GM19043 (cell line): ENCODE data around the gene NDUFA11.
"Not testable (repeated sequence)": the region's sequence is repeated elsewhere in the genome, so short reads cannot be mapped to it uniquely, and the experiment has no call there.

ENCODE experiments used
- ATAC-seq: cut with Tn5 transposase; IDR thresholded peaks from one replicate; pipeline ENCODE4 v1.9.1; 2021; ENCODE audit warnings: low read depth; ENCODE audit not compliant: unreplicated experiment

NDUFA11 gene

DNA sequence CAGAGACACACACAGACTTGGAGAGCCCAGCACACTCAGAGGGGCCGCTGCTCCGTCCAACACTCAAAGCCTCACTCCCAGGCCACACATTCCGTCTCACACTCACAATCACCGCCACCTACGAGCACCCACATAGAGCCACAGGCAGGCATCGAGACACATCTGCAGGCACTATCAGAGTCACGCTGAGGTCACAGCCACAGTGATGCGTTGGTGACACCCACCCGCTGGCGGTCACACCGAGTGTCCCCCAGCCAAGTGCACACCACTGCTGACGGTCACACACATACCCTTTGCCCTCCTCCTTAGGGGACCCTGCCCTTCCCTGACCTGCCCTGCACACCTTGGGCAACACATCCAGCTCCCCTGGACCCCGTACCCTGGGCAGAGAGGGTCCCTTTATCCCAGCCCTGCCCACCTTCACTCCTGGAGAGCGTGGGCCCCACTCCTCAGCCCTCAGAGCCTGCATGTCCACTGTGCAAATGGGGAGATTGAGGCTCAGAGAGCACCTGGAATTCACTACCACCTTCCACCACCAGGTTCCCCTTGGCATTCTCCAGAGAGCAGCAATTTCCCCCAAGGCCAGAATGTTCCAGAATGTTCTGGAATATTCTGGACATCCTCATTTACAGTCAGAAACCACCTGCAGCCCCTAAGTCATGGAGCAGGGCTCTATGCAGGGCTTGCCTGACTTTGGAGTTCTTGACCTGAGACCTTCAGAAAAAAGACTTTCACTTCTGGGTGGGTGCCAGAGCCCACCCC is 38.7 kb downstream of the NDUFA11 start:
- no peak for ATAC-seq

DNA sequence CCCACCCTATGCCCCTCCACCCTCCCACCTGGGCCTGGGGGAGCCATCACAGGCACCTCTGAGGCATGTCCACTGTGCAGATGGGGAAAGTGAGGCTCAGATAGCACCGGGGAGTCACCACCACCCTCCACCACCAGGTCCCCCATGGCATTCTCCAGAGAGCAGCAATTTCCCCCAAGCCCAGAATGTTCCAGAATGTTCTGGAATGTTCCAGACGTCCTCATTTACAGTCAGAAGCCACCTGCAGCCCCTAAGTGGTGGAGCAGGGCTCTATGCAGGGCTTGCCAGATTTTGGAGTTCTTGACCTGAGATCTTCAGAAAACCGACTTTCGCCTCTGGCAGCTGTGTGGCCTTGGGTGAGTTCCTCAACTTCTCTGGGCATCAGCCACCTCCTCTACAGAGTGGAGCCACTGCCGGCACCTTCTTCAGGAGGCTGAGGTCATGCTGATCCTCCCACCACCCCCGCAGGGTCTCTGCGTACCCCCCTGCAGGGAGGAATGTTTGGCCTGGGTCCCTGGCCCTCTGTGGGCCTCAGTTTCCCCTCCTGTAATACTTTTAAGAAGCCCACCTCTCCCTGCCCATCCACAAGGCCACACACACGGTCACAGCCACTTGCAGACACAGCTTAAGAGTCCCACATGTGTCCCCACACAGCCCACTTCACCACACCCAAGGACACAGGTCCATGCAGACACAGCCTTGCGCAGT is 39.4 kb downstream of the NDUFA11 start:
- no peak for ATAC-seq

DNA sequence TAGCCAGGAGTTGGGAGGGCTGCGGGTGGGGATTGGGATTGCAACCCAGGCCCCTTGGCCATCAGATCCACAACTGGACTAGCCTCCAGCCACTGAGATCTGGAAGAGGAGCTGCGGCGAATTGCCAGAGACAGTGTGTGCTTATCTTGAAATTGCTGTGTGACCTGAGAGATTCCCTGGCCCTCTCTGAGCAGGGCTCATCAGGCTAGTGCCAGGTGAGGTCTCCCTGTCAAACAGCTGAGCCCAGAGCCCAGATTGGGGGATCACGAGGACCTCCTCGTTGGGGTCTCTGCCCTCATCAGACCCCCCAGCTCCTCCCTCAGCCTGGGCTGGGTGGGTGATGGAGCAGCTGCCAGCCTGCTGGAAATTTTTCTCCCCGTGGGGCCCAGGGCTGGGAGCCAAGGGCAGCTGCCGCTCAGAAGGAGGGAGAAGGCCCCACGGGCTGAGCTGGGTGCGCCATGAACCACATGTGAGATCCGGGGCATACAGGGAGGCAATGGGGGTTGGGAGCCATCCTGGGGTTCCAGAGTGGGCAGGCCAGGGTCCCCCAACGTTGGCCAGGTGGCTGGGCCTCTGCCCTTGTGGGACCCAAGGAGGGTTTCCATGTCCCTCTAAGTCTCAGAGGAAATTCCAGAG is 40.4 kb downstream of the NDUFA11 start:
- no peak for ATAC-seq

DNA sequence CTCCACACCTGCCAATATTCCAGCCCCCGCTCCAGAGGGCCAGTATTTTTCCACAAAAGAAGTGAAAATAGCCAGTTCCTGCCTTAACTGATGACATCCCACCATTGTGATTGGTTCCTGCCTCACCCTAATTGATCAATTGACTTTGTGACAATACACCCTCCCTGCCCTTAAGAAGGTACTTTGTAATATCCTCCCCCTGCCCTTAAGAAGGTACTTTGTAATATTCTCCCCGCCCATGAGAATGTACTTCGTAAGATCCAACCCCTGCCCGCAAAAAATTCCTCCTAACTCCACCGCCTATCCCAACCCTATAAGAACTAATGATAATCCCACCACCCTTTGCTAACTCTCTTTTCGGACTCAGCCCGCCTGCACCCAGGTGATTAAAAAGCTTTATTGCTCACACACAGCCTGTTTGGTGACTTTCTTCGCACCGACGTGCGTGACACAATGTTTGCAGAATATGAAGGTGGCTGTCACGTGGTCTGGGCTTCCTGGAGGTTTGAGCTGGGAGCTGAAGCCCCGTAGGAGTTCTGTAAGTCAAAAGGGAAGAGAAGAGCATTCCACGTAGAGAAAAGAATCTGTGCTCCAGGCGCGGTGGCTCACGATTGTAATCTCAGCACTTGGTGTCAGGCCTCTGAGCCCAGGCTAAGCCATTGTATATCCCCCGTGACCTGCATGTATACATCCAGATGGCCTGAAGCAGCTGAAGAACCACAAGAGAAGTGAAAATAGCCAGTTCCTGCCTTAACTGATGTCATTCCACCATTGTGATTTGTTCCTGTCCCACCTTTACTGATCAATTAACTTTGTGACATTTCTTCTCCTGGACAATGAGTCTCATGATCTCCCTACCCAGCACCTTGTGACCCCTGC is 46.1 kb downstream of the NDUFA11 start:
- no peak for ATAC-seq

DNA sequence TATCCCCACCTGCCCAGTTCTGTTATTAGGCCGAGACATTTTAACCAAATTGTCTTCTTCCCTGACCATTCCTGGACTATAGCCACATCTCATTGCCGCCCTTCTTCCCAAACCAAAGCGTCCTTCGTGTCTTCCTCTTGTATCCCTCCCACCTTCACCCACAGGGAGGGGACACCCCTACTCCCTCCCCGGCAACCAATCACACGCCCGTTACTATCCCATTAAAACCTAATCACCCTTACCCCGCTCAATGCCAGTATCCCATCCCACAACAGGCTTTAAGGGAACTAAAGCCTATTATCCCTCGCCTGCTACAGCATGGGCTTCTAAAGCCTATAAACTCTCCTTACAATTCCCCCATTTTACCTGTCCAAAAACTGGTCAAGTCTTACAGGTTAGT is 48.4 kb downstream of the NDUFA11 start:
- ATAC-seq: not testable (repeated sequence)

DNA sequence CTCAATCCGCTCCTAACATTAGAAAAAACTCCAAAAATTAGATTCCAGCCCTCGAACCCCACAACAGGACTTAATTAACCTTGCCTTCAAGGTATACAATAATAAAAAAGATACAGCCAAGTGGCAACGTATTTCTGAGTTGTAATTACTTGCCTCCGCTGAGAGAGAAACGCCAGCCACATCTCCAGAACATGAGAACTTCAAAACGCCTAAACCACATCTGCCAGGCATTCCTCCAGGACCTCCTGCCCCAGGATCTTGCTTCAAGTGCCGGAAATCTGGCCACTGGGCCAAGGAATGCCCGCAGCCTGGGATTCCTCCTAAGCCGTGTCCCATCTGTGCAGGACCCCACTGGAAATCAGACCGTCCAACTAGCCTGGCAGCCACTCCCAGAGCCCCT is 49.5 kb downstream of the NDUFA11 start:
- ATAC-seq: not testable (repeated sequence)

DNA sequence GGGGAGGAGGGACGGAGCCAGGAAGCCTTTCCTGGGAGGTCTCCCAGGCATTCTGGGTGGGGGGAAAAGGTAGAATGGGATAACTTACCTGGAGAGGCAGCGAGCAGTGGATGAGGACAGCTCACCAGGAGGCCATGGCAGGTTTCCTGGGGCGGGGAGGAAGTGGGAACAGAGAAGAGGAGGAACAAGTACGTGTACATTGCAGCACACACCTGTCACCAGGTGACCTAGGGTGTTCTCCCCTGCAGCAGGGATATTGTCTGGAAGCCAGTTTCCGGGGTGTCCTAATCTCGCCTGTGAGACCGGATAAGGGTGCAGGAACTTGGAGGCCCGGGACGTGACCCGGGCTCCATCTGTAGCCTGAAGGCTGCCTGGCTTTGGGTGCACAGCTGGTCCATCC is 52.3 kb downstream of the NDUFA11 start, which contains the start of gene FUT3:
Gene FUT3, minus strand, starts transcription at position 148 of the 400 bp plus-strand sequence.
- ATAC-seq: no peak

DNA sequence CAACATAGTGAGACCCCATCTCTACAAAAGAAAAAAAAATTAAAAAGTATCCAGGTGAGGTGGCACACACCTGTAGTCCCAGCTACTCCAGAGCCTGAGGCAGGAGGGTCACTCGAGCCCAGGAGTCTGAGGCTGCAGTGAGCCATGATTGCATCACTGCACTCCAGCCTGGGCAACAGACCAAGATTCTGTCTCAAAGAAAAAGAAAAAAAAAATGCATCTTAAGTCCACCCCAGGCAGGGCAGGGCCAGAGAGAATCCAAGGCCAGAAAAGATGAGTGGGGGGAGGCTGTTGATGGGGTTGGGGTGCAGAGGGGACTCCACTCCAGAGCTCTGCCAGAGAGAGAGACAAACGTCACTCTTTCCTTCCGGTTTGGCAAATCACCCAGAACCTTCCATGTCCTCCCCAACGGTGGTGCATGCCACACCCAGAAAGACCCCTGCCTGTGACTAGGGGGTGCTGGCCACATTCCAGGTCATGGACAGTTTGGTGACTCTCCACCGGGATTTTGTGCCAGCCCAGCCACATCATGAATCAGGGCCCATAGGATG is 52.8 kb downstream of the NDUFA11 start:
- no peak for ATAC-seq

DNA sequence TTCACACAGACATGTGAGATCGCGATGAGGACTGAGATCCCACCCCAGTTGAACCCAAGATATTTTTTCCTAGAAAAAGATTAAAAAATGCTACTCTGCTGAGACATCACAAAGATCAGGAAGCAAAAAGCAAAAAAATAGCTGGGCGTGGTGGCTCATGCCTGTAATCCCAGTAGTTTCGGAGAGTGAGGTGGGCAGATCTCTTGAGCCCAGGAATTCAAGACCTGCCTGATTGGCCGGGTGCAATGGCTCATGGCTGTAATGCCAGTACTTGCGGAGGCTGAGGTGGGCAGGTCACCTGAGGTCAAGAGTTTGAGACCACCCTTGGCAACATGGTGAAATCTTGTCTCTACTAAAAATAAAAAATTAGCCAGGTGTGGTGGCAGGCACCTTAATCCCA is 53.4 kb downstream of the NDUFA11 start:
- no peak for ATAC-seq

DNA sequence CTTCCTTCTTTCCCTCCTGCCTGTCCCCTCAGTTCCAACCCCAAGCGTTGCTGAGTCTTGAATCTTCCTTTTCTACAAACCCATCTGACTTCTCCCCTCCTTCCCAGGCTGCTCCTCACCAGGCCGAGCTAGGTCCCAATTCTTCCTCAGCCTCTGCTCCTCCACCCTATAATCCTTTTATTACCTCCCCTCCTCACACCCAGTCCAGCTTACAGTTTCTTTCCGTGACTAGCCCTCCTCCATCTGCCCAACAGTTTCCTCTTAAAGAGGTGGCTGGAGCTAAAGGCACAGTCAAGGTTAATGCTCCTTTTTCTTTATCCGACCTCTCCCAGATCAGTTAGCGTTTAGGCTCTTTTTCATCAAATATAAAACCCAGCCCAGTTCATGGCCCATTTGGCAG is 55.0 kb downstream of the NDUFA11 start:
- ATAC-seq: not testable (repeated sequence)

DNA sequence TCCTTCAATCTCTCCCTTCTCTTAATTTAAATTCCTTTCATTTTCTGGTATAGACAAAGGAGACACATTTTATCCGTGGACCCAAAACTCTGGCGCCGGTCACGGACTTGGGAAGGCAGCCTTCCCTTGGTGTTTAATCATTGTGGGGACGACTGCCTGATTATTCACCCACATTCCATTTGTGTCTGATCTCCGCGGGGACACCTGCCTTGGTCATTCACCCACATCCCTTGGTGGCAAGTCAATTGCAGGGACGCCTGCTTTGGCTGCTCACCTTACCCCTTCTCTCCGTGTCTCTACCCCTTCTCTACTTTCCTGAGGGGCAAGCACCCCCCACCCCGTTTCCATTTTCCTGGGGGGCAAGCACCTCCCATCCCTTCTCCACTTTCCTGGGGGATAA is 55.7 kb downstream of the NDUFA11 start:
- ATAC-seq: not testable (repeated sequence)
